Esophagus squamous epithelium (tissue), 4 donors: ENCODE results near the gene CD244.

Source experiments
- POLR2A ChIP-seq, 4 donors: fragments of 450-650 bp; IDR thresholded peaks; one replicate each; pipeline ENCODE4 v1.6.1; 2017; ENCODE audit warnings: antibody characterized with exemption in 4 of 4, mild to moderate bottlenecking in 4 of 4, moderate library complexity in 3 of 4
- TF ChIP-seq, protein P1 (sequence below), 6 experiments: fragments of 450-650 bp in 4 of 6; fragments of 200-600 bp in 2 of 6; sonication (generic) in 2 of 6; IDR thresholded peaks; one replicate each; pipeline ENCODE4 v1.5.1; 2016 to 2019; ENCODE audit warnings: antibody characterized with exemption in 6 of 6, mild to moderate bottlenecking in 4 of 6, moderate library complexity in 4 of 6

- TF ChIP-seq, protein P1, sequence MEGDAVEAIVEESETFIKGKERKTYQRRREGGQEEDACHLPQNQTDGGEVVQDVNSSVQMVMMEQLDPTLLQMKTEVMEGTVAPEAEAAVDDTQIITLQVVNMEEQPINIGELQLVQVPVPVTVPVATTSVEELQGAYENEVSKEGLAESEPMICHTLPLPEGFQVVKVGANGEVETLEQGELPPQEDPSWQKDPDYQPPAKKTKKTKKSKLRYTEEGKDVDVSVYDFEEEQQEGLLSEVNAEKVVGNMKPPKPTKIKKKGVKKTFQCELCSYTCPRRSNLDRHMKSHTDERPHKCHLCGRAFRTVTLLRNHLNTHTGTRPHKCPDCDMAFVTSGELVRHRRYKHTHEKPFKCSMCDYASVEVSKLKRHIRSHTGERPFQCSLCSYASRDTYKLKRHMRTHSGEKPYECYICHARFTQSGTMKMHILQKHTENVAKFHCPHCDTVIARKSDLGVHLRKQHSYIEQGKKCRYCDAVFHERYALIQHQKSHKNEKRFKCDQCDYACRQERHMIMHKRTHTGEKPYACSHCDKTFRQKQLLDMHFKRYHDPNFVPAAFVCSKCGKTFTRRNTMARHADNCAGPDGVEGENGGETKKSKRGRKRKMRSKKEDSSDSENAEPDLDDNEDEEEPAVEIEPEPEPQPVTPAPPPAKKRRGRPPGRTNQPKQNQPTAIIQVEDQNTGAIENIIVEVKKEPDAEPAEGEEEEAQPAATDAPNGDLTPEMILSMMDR (IDR thresholded peaks at IDR 0.05) = no peak
- TF ChIP-seq POLR2A (IDR thresholded peaks at IDR 0.05) = no peak
Measured at GRCh38 chr1:160863061-160863773, 530 bp upstream of the CD244 start.
